M059J (cell line): ENCODE results near the gene TFR2. TPM values are rescaled to one million over a fixed set of nuclear protein-coding genes. Genes with fewer than 3 reads are reported as not detected.
A peak's percentile ranks its signal among the peaks of the same experiment; 100 is the strongest.
"Not testable (repeated sequence)": the region's sequence is repeated elsewhere in the genome, so short reads cannot be mapped to it uniquely, and the experiment has no call there.

ENCODE experiments used
- DNase-seq: peaks from one replicate; pipeline ENCODE4 v3.0.0-alpha.2; 2012; ENCODE audit warnings: low read depth
- total RNA-seq: library from RNA; depleted of rRNA; stranded (reverse); fragments of >200 nt; shearing (Covaris generic); gene quantifications from 2 replicates; pipeline ENCODE4 v1.2.3, GENCODE V29; 2014

Gene TFR2
- total RNA-seq, 1 experiment from 2014 or later: 1.8 TPM

DNA sequence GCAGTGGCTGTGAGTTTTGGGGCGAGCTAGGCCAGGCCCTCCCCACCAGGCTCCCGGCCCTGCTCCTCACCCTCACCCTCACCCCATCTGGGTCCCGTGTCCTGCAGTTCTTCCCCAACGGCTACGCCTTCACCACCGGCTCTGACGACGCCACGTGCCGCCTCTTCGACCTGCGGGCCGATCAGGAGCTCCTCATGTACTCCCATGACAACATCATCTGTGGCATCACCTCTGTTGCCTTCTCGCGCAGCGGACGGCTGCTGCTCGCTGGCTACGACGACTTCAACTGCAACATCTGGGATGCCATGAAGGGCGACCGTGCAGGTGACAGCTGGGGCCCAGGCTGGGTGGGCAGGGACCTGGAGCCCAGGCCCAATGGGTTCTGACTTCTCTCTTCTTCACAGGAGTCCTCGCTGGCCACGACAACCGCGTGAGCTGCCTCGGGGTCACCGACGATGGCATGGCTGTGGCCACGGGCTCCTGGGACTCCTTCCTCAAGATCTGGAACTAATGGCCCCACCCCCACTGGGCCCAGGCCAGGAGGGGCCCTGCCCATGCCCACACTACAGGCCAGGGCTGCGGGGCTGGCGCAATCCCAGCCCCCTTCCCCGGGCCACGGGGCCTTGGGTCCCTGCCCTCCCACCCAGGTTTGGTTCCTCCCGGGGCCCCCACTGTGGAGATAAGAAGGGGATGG is 37.1 kb upstream of the TFR2 start:
- no peak for DNase-seq

DNA sequence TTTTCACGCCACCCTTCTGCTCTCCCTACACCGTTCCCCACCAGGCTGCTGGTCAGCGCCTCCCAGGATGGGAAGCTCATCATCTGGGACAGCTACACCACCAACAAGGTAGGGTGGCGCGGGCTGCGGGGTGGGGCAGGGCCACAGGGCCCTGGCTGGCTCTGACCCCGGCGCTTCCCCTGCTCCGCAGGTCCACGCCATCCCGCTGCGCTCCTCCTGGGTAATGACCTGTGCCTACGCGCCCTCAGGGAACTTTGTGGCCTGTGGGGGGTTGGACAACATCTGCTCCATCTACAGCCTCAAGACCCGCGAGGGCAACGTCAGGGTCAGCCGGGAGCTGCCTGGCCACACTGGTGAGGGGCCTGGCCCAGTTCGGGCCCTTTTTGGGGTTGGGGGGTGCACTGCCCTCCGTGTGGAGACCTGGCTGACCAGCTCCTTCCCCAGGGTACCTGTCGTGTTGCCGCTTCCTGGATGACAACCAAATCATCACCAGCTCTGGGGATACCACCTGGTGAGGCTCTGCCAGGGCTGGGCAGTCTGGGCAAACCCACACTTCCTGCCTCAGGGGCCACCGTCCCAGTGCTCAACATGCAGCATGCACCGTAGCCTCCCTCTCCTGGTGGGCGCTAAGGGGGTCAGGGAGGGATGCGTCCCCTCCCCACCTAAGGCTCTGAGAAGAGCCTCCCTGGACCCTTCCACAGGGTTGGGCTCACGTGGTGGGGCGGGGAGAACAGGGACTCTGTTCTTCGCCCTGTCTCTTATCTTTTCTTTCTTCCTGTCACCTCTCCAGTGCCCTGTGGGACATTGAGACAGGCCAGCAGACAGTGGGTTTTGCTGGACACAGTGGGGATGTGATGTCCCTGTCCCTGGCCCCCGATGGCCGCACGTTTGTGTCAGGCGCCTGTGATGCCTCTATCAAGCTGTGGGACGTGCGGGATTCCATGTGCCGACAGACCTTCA is 36.2 kb upstream of the TFR2 start:
- DNase-seq: no peak

DNA sequence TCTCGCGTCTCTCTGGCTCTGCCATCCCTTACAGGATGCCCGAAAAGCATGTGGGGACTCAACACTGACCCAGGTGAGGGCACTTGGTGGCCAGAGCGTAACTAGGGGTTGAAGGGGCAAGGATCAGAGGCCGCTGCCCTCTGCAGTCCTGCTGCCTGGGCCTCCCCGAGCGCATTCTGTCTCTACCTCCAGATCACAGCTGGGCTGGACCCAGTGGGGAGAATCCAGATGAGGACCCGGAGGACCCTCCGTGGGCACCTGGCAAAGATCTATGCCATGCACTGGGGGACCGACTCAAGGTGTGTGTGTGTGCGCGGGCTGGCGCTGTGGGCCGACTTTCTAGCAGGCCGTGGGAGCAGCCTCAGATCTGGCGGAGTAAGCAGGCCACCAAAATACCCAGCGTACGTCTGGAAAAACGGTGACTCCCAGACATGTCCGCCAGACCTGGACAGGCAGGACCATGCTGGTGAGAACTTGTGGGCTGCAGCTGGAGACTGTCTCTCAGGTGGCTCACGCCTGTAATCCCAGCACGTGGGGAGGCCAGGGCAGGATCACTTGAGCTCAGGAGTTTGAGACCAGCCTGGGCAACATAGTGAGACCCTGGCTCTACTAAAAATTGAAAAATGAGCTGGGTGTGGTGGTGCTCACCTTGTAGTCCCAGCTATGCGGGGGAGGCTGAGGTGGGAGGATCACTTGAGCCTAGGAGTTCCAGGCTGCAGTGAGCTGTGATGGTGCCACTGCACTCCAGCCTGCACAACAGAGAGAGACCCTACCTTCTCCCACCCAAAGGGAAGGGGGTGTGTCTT is 35.4 kb upstream of the TFR2 start:
- DNase-seq: no peak

DNA sequence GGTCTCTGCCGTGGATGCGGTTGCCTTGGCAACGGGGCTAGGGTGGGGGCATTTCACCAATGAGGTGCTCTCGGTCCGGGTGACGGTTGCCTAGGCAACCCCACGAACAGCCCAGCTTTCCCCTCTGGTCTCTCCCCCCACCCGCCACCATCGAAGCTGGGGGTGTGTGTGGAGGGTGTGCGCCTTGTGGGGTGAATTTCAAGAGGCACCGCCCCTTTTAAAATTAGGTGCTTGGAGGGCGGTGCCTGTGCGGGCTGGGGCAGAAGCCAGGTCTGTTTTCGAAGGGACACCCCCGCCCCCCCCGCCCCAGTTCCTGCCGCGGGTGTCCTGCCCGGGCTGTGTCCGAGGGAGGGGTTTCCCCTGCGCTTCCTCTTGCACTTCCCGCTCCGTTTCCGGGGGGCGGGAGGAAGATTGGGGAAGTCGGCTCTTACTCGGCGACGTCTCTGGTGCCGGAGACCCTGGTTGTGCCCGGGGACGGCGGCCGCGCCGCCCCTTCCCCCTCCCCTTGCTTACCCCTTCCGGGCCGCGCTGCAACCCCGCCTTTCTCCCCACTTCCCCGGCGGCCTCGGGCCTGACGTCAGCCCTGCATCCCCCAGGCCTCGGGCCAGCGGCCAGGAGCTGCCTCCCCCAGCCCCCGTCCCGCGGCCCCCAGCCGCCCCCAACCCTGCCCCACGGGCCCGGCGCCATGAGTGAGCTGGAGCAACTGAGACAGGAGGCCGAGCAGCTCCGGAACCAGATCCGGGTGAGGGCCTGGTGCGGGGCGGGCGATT is 34.4 kb upstream of the TFR2 start:
- DNase-seq: no peak

DNA sequence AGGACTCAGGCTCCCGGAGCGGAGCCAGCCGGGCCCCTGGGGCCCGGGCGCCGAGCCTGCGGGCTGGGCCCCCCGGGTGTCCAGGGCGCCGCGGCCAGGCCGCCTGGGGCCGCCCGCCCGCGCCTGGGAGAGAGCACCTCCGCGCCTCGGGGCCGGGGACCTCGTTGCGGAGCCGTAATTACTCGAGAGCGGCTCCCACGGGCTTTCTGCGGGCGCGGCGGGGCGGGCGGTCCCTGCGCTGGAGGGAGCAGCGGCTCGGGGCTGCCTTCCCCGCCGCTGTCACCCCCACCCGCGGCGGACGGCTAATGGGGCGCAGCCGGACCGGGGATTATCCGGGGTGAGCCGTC is 33.7 kb upstream of the TFR2 start:
- no peak for DNase-seq

DNA sequence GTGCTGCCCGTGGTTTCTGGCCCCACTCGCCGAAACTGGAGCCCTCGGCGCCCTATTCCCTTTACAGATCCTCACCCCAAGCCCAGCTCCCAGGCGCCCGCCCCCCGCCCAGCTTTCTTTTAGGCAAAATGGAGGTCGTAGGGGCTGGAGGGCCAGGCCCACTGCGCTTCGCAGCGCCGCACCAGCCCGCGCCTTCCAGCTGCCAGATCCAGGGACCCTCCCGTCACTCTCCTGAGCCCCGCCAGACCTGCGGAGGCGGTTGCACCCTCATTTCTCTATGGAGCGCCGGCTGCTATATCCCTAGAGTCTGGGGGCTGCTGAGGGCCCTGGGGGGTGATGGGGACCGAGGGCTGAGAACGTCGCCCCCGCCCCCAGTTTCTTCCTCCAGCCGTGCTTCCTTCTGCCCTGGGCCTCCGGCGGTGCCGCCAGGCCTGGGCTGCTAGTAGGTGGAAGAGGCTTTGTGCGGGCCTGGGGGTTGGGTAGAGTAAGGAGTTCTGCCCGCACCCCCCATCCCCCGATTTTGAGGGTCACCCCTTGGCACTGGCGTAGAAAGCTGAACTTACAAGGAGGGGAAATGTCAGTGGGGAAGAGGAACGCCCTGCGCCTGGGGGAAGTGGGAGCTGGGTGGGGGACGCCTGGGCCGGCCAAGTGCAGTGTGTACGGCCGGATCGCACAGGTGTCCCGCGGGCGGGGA is 33.2 kb upstream of the TFR2 start:
- no peak for DNase-seq

DNA sequence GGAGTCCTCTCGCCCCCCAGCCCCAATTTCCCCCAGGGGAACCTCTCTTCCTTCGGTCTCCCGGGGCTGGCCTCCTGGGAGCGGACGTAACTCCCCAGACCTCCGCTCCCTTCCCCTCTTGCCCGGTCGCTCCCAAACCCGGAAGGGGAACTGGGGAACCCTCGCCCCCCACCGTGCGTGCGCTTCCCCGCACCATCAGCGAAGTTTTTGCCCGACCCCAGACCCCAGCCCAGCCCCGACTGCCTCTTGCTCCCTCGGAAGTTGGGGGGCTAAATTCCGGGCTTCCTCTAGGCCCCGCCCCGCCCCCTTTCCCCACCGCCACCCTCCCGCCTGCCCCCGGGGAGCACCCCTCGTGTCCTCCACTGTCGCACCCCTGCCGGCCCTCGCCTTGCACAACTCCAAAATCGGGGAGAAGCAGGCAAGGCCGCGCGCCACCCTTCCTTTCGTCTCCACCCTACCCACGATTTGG is 32.6 kb upstream of the TFR2 start:
- peak; percentile 51 for DNase-seq

DNA sequence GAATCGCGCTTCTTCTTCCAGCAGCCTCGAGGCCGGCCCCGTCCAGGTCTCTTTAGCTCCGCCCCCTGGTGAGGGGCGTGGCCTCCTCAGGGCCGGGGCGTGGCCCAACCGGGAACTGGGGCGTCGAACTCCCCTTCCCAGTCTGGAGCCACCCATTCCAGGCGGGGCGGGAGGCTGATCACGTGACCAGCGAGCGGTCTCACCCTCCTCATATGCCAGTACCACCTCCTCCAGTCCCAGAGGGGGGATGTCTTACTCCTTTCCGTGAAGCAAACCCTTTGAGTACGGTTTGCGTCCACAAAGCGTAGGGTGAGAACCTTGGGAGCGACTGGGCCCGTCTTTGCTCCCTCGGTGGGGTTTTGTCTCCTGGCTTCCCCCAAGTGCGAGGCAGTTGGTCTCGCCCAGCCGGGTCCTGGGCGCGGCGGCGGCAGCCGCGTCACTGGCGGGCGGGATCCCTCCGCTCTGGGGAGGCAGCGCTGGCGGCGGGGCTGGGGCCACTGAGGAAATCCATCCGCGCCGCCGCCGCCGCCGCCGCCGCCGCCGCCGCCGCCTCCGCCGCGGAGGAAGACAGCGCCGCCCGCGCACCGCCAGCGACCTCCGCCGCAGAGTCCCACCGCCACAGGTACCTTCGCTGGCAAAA is 32.1 kb upstream of the TFR2 start, which contains the start of gene GNB2:
TSS of gene GNB2 (plus strand) at position 439 of the 640 bp plus-strand sequence. CDS start 2,526 bp downstream, outside the sequence.
- peak; percentile 98 for DNase-seq

DNA sequence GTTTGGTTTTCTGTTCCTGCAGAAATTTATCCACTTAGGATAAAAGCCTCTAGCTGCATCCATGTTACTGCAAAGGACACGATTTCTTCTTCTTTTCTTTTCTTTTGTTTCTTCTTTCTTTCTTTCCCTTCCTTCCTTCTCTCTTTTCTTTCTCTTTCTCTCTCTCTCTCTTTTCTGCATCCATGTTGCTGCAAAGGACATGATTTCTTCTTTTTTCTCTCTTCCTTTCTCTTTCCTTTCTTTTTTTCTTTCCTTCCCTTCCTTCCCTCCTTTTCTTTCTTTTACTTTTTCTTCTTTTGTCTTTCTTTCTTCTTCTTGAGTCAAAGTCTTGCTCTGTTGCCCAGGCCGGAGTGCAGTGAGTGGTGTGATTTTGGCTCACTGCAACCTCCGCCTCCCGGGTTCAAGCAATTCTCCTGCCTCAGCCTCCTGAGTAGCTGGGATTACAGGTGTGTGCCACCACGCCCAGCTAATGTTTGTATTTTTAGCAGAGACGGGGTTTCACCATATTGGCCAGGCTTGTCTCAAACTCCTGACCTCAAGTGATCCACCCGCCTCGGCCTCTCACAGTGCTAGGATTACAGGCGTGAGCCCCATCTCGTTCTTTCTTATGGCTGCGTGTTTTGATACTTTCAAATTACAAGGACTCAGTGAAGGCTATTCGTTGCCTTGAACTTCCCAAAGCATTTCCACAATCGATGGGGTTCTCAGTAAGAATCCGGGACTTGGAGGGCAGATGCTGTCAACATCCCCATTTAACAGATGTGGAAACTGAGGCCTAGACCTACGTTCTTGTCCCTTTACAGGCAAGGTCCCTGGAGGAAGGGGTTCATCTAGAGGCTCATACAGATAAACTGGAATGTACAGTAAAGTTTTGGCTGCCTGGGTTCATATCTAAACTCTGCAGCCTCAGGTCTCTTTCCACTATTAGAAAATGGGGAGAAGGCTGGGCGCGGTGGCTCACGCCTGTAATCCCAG is 30.3 kb upstream of the TFR2 start:
- DNase-seq: no peak

DNA sequence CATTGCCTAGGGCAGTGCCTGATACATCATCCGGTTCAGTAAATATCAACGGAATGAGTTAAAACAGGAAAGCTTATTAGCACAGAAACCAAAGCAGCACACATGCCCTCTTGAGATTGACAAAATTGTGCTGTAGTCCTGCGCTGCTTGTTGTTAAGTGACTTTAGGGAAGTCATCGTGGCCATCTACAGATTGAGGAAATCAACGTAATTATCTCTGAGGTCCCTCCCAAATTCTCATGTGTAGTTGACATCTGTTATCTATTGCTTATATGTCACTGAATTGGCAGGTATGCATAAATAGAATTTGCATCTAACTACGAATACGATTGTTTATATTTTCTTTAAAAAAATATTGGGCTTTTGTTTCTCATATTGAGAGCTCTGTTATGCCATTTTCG is 28.7 kb upstream of the TFR2 start:
- DNase-seq: no peak

DNA sequence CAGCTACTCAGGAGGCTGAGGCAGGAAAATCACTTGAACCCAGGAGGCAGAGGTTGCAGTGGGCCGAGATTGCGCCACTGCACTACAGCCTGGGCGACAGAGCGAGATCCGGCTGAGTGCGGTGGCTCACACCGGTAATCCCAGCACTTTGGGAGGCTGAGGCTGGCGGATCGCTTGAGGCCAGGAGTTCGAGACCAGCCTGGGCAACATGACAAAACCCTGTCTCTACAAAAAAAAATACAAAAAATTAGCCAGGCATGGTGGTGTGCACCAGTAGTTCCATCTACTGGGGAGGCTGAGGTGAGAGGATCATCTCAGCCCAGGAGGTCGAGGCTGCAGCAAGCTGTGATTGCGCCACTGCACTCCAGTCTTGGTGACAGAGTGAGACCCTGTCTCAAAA is 27.8 kb upstream of the TFR2 start:
- DNase-seq: not testable (repeated sequence)

DNA sequence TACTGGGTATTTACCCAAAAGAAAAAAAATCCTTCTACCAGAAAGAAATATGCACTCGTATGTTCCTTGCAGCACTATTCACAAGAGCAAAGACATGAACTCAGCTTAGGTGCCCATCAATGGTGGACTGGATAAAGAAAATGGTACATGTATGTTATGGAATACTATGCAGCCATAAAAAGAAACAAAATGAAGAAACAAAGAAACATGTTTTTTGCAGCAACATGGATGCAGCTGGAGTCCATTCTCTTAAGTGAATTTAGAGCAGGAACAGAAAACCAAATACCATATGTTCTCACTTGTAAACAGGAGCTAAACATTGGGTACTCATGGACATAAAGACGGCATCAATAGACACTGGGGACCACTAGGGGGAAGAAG is 26.7 kb upstream of the TFR2 start:
- no peak for DNase-seq

DNA sequence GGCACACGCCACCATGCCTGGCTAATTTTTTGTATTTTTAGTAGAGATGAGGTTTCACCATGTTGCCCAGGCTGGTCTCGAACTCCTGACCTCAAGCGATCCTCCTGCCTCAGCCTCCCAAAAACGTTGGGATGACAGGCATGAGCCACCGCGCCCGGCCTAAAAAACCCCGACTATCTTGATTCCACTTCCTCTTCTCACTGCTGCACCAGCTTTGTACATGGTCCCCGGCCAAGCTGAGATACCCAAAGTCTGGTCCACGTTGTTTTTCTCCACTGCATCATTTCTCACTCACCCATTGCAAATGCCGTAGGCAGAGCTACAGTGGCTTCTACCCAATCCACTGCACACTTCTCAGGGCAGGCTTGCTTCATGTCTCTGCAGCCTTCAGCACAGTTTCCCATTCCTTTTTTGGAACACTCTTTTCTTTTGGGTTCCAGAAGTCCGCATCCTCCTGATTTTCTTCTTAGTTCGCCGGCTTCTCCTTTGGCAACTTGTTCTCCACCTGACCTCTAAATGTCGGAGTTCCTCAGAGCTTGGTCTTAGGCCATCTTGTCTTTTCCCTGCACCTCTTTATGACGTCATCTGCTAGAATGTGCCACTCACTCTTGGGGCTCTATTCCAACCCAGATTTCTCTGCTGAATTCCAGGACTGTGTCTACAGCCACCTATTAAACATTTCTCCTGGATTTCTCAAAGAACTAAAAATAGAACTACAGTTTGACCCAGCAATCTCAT is 26.1 kb upstream of the TFR2 start:
- DNase-seq: no peak

DNA sequence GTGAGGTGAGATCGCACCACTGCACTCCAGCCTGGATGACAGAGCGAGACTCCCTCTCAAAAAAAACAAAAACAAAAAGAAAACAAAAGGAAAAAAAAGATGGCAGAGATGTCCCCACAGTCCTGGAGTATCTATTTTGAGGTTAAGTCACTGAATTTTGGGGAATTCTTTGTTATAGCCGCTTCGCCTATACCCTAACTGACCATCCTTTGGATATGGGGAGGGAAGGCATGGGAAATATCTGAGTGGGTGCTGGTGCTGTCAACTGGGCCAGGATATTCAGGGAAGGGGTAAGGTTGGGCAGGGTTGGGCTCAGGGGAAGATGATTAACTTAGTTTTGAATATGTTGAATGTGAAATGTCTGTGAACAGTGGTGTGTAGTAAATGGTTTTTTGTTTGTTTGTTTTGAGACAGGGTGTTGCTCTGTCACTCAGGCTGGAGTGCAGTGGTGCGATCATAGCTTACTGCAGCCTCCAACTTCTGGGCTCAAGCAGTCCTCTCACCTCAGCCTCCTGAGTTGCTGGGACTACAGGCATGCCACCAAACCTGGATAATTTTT is 23.9 kb upstream of the TFR2 start:
- DNase-seq: no peak

DNA sequence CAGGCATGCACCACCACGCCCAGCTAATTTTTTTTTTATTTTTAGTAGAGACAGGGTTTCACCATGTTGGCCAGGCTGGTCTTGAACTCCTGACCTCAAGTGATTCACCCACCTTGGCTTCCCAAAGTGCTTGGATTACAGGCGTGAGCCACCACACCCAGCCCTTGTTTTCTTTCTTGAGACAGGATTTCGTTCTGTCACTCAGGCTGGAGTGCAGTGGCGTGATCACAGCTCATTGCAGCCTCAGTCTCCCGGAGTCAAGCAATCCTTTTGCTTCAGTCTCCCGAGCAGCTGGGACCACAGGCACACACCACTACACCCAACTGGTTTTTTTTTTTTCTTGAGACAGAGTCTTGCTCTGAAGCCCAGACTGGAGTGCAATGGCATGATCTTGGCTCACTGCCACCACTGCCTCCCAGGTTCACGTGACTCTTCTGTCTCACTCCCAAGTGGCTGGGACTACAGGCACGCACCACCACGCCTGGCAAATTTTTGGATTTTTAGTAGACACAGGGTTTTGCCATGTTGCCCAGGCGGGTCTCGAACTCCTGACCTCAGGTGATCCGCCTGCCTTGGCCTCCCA is 20.9 kb upstream of the TFR2 start:
- peak; percentile 18 for DNase-seq

DNA sequence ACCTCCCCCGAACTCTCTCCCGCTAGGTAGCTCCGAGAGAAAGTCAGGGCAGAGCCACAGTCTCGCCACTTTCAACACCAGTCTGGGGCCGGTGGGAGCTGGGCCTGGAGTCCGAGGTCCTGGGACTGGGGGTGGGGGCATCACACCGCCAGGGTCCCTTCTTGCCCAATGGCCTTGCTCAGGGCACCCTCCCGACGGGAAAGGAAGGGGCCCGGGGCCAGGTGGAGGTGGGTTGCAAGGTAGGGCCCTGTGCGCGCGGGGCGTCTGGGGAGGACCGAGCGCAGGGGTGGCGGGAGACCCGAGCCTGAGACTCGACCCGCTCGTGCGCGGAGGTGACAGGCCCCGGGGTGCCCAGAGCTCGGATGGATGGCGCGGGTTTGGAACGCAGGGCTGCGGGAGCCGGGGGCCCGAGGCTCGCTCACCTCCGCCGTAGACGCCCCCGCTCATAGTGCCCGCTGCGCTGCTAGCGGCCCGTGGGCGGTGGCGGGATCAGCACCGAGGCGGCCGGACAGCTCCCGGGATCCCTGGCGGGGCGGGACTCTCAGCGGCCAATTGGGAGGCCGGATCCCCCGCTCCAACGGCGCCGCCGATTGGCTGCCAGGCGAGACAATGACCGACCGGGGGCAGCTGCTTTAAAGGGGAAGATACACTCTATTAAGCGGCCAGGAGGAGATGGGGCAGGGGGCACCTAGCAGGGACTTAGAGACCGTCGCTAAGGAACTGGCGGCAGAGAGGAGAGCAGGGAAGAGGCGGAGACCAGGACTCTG is 14.7 kb upstream of the TFR2 start, which contains the start of gene ACTL6B:
TSS of gene ACTL6B (minus strand) at position 541 of the 767 bp plus-strand sequence. CDS start at position 447, 94 bp downstream.
- peak; percentile 43 for DNase-seq
